B cell (primary cell): Measurements from ENCODE around the gene PLA2G4E. TPM values are rescaled to one million over a fixed set of nuclear protein-coding genes. Genes with fewer than 3 reads are reported as not detected.
A peak's percentile ranks its signal among the peaks of the same experiment; 100 is the strongest.

ENCODE experiments used
- ATAC-seq: fragments of 200-7000 bp; cut with Tn5 transposase; one replicate; pipeline ENCODE4 v1.10.0; 2021; ENCODE audit warnings: low read depth, mild to moderate bottlenecking, moderate number of reproducible peaks, moderate library complexity
- CTCF ChIA-PET: fragments of 350-600 bp; sonication (Branson Sonifier 250); formaldehyde crosslinking; loops from one replicate; lab custom pipeline; 2021; ENCODE audit warnings: antibody characterized with exemption, inconsistent platforms; lab: Charles Lee
- POLR2A ChIA-PET: fragments of 350-600 bp; sonication (Branson Sonifier 250); formaldehyde crosslinking; loops from one replicate; lab custom pipeline; 2021; ENCODE audit warnings: antibody characterized with exemption; lab: Charles Lee
- DNase-seq: peaks from one replicate; pipeline ENCODE4 v3.0.0; 2013
- H2AFZ ChIP-seq: 2 replicates; pipeline ENCODE4 v1.6.1; 2012; ENCODE audit warnings: mild to moderate bottlenecking, low read depth, low read length; ENCODE audit not compliant: insufficient read depth, poor library complexity, severe bottlenecking
- H3K27ac ChIP-seq, 2 donors: 1 replicate in 1 of 2; 2 replicates in 1 of 2; pipeline ENCODE4 v1.5.1; 2012 to 2013; ENCODE audit warnings: low read length in 2 of 2, mild to moderate bottlenecking in 2 of 2, moderate library complexity in 1 of 2
- H3K27me3 ChIP-seq, 4 experiments: fragments of 200-600 bp in 1 of 4; sonication (generic) in 1 of 4; replicated peaks in 1 of 4; 1 replicate in 2 of 4; 2 replicates in 2 of 4; pipeline versions ENCODE4 v1.6.1 to v1.7.0; 2013 to 2016; ENCODE audit warnings: low read length in 3 of 4, mild to moderate bottlenecking in 2 of 4, mixed read lengths in 1 of 4, moderate library complexity in 1 of 4; ENCODE audit not compliant: insufficient read depth in 4 of 4, control insufficient read depth in 3 of 4; ENCODE audit errors: control extremely low read depth in 1 of 4
- H3K36me3 ChIP-seq, 2 experiments: replicated peaks in 1 of 2; 1 replicate in 1 of 2; 2 replicates in 1 of 2; pipeline versions ENCODE4 v1.6.1 to v1.7.1; 2013; ENCODE audit warnings: low read length in 1 of 2; ENCODE audit not compliant: insufficient read depth in 2 of 2, control insufficient read depth in 1 of 2; ENCODE audit errors: control extremely low read depth in 1 of 2, extremely low read depth in 1 of 2
- H3K4me1 ChIP-seq, 2 donors: fragments of 200-600 bp in 1 of 2; sonication (generic) in 1 of 2; 1 replicate in 1 of 2; 2 replicates in 1 of 2; pipeline versions ENCODE4 v1.5.1 to v1.6.1; 2013 to 2017; ENCODE audit warnings: low read length in 2 of 2; ENCODE audit not compliant: control insufficient read depth in 2 of 2, insufficient read depth in 2 of 2
- H3K4me2 ChIP-seq: replicated peaks from 2 replicates; pipeline ENCODE3; 2012; ENCODE audit warnings: mild to moderate bottlenecking, low read depth, low read length; ENCODE audit not compliant: poor library complexity, severe bottlenecking
- H3K4me3 ChIP-seq, 5 experiments: fragments of 200-600 bp in 1 of 5; sonication (generic) in 1 of 5; 1 replicate in 3 of 5; 2 replicates in 2 of 5; pipeline versions ENCODE4 v1.5.1 to v1.7.0; 2011 to 2016; ENCODE audit warnings: low read length in 4 of 5, mild to moderate bottlenecking in 4 of 5, low read depth in 2 of 5, control low read depth in 1 of 5, moderate library complexity in 1 of 5; ENCODE audit not compliant: insufficient read depth in 1 of 5; ENCODE audit errors: control extremely low read depth in 1 of 5, extremely low read depth in 1 of 5
- H3K79me2 ChIP-seq: fragments of 200-600 bp; sonication (generic); one replicate; pipeline ENCODE4 v1.6.0; 2016; ENCODE audit warnings: low read length; ENCODE audit not compliant: control insufficient read depth, insufficient read depth
- H3K9ac ChIP-seq: fragments of 200-600 bp; sonication (generic); 2 replicates; pipeline ENCODE4 v1.6.1; 2017; ENCODE audit warnings: mild to moderate bottlenecking, low read length, moderate library complexity
- H3K9me3 ChIP-seq, 3 donors: one replicate each; pipeline versions ENCODE4 v1.6.1 to v1.7.1; 2013; ENCODE audit warnings: low read length in 2 of 3; ENCODE audit not compliant: control insufficient read depth in 2 of 3, insufficient read depth in 1 of 3; ENCODE audit errors: control extremely low read depth in 1 of 3
- H4K20me1 ChIP-seq: 2 replicates; pipeline ENCODE4 v1.6.0; 2012; ENCODE audit warnings: mild to moderate bottlenecking, low read length; ENCODE audit not compliant: insufficient read depth, control insufficient read depth, poor library complexity, severe bottlenecking
- H3K27ac Mint-ChIP-seq: one replicate; pipeline ENCODE4 v1.8.0; 2021; ENCODE audit warnings: mixed read lengths
- H3K27me3 Mint-ChIP-seq: one replicate; pipeline ENCODE4 v1.8.0; 2021; ENCODE audit warnings: mixed read lengths
- H3K4me1 Mint-ChIP-seq: one replicate; pipeline ENCODE4 v1.8.0; 2021; ENCODE audit warnings: mixed read lengths
- H3K4me3 Mint-ChIP-seq: one replicate; pipeline ENCODE4 v1.8.0; 2021; ENCODE audit warnings: mixed read lengths
- H3K9me3 Mint-ChIP-seq: one replicate; pipeline ENCODE4 v1.8.0; 2022; ENCODE audit warnings: mixed read lengths; ENCODE audit not compliant: insufficient read depth
- CTCF ChIP-seq: fragments of 200-600 bp; IDR thresholded peaks from one replicate; pipeline ENCODE4 v1.8.0; 2022; ENCODE audit warnings: antibody characterized with exemption, mild to moderate bottlenecking
- EZH2 ChIP-seq: IDR thresholded peaks from 2 replicates; pipeline ENCODE4 v1.6.1; 2012; ENCODE audit warnings: borderline replicate concordance, low read depth, mild to moderate bottlenecking, moderate library complexity, low read length; ENCODE audit not compliant: insufficient read depth, poor library complexity, severe bottlenecking
- WGBS: methylation state at CpG from one replicate; pipeline ENCODE4 v1.1.5; 2013; ENCODE audit warnings: missing lambda C conversion rate; ENCODE audit not compliant: insufficient coverage; 5-methylcytosine and 5-hydroxymethylcytosine counted together
- intact Hi-C: fragments of 100-400 bp; cut with micrococcal nuclease; formaldehyde crosslinking; loops from one replicate; pipeline ENCODE4 v1.10.0; 2022
- polyA plus RNA-seq: library from polyadenylated mRNA; depleted of rRNA; stranded (reverse); fragments of >200 nt; gene quantifications from 2 replicates; pipeline ENCODE4 v1.2.3, GENCODE V29; 2012
- total RNA-seq, 2 donors: library from RNA; stranded (reverse); fragments of 120-200 nt in 1 of 2; gene quantifications; 1 replicate in 1 of 2; 2 replicates in 1 of 2; pipeline versions ENCODE4 v1.2.3 to v1.2.4, GENCODE V29; 2013 to 2022

PLA2G4E gene
- total and polyA plus RNA-seq, 2 donors (not counting 1 experiment from before 2014, with no cell fraction given): not detected

- Mint-ChIP-seq H3K27me3 (no peaks in the 10 kb centered on the region), H3K4me1 (peaks cover 31% of the 10 kb centered on the region), H3K4me3 (peak overlapping the region; percentile 29), H3K27ac (peak overlapping the region; percentile 6), H3K9me3 (no peaks in the 10 kb centered on the region)
- TF ChIP-seq EZH2 (no peak), CTCF (no peak)
- no peak for DNase-seq
- Histone ChIP-seq H3K4me2 (peak overlapping the region; percentile 54), H3K27ac (no peak overlapping the region), H3K79me2 (no peaks in the 10 kb centered on the region), H2AFZ (peak overlapping the region; percentile 27), H3K27me3 (no peaks in the 10 kb centered on the region), H3K4me1 (peaks cover 16 to 32% of the 10 kb centered on the region in 2 donors), H4K20me1 (no peaks in the 10 kb centered on the region), H3K4me3 (no peak overlapping the region), H3K9ac (peak overlapping the region; percentile 13), H3K9me3 (peaks cover 0 to 12% (median 0%) of the 10 kb centered on the region in 3 donors), H3K36me3 (no peaks in the 10 kb centered on the region)
- 75% methylated on average over 7 of the region's 8 CpGs for WGBS
- ChIA-PET CTCF (no interaction called here), POLR2A (no interaction called here)
- intact Hi-C loops: no loop called here
- ATAC-seq: no peak
Measured at GRCh38 chr15:42034628-42035434, 14.0 kb upstream of the PLA2G4E start.

- H3K4me2 ChIP-seq: no peak overlapping the region
- no peak overlapping the region for H2AFZ ChIP-seq
- Mint-ChIP-seq H3K4me1 (peaks cover 31% of the 10 kb centered on the region), H3K4me3 (no peak overlapping the region), H3K27me3 (no peaks in the 10 kb centered on the region), H3K27ac (no peak overlapping the region), H3K9me3 (no peaks in the 10 kb centered on the region)
- no peak overlapping the region for H3K27ac ChIP-seq
- no peaks in the 10 kb centered on the region for H3K36me3 ChIP-seq
- peaks cover 16 to 32% of the 10 kb centered on the region in 2 donors for H3K4me1 ChIP-seq
- H3K79me2 ChIP-seq: no peaks in the 10 kb centered on the region
- TF ChIP-seq EZH2 (no peak), CTCF (no peak)
- no peak overlapping the region for H3K4me3 ChIP-seq
- POLR2A ChIA-PET: no interaction called here
- CTCF ChIA-PET: no interaction called here
- WGBS: 92% methylated on average over 3 of the region's 3 CpGs
- no peak overlapping the region for H3K9ac ChIP-seq
- no peaks in the 10 kb centered on the region for H4K20me1 ChIP-seq
- H3K9me3 ChIP-seq: peaks cover 0 to 12% (median 0%) of the 10 kb centered on the region in 3 donors
- H3K27me3 ChIP-seq: no peaks in the 10 kb centered on the region
- DNase-seq (no peak), ATAC-seq (no peak)
- intact Hi-C loops: no loop called here
Measured at GRCh38 chr15:42033214-42033873, 12.5 kb upstream of the PLA2G4E start.
